GM12878 (cell line): ENCODE results near the gene GPR21. TPM values are rescaled to one million over a fixed set of nuclear protein-coding genes. Genes with fewer than 3 reads are reported as not detected.

Source experiments
- ATAC-seq: fragments of 200-7000 bp; cut with Tn5 transposase; 3 replicates; pipeline ENCODE4 v1.9.1; 2020; ENCODE audit warnings: mild to moderate bottlenecking, moderate library complexity
- BruUV-seq: library from RNA; stranded (reverse); fragments of 400-500 nt; replicated peaks from 2 replicates; lab custom pipeline; 2021; lab: Mats Ljungman, UMichigan
- CTCF ChIA-PET: fragments of 300-600 bp; sonication (Branson Sonifier 250); formaldehyde crosslinking; extraction: SDS; loops from one replicate; lab custom pipeline; 2021; ENCODE audit warnings: inconsistent platforms; lab: Yijun Ruan, JAX
- POLR2A ChIA-PET: fragments of 350-600 bp; formaldehyde crosslinking; extraction: SDS; loops from one replicate; lab custom pipeline; 2021; ENCODE audit warnings: inconsistent platforms; lab: Charles Lee
- RAD21 ChIA-PET: fragments of 300-600 bp; sonication (Branson Sonifier 250); formaldehyde crosslinking; loops from one replicate; lab custom pipeline; 2023; ENCODE audit warnings: antibody characterized with exemption; ENCODE audit not compliant: unreplicated experiment; lab: Charles Lee
- SMC1A ChIA-PET: fragments of 300-600 bp; sonication (Branson Sonifier 250); formaldehyde crosslinking; loops from one replicate; lab custom pipeline; 2023; ENCODE audit not compliant: unreplicated experiment, uncharacterized antibody; lab: Charles Lee
- DNase-seq: peaks from one replicate; pipeline ENCODE4 v3.0.0-alpha.2; 2011; ENCODE audit warnings: low read depth, low spot score
- FAIRE-seq: peaks from 3 replicates; lab custom pipeline; 2011; peaks lifted over from hg19 to GRCh38; lab: Jason Lieb, UNC
- H2AFZ ChIP-seq: 2 replicates; pipeline ENCODE4 v1.6.0; 2011; ENCODE audit warnings: low read depth, low read length, control low read depth; ENCODE audit not compliant: control insufficient read depth
- H3K27ac ChIP-seq: 2 replicates; pipeline ENCODE4 v1.5.1; 2011; ENCODE audit warnings: control low read depth; ENCODE audit not compliant: control insufficient read depth, insufficient read depth
- H3K27me3 ChIP-seq, 2 experiments: replicated peaks in 1 of 2; 2 replicates each; pipeline versions ENCODE4 v1.6.0 to v1.6.1; 2011; ENCODE audit warnings: low read length in 1 of 2; ENCODE audit not compliant: control insufficient read depth in 2 of 2, insufficient read depth in 2 of 2
- H3K36me3 ChIP-seq, 2 experiments: 2 replicates each; pipeline ENCODE4 v1.5.1; 2011; ENCODE audit warnings: low read length in 1 of 2; ENCODE audit not compliant: control insufficient read depth in 2 of 2, insufficient read depth in 2 of 2
- H3K4me1 ChIP-seq: 2 replicates; pipeline ENCODE4 v1.6.1; 2011; ENCODE audit warnings: mild to moderate bottlenecking, low read length, moderate library complexity, mixed read lengths; ENCODE audit not compliant: control insufficient read depth, insufficient read depth
- H3K4me2 ChIP-seq: 2 replicates; pipeline ENCODE4 v1.6.0; 2011; ENCODE audit warnings: control low read depth; ENCODE audit not compliant: control insufficient read depth, insufficient read depth
- H3K4me3 ChIP-seq: fragments of 200-600 bp; sonication (generic); 2 replicates; pipeline ENCODE4 v1.5.1; 2016
- H3K79me2 ChIP-seq: 2 replicates; pipeline ENCODE4 v1.6.0; 2011; ENCODE audit warnings: low read length; ENCODE audit not compliant: control insufficient read depth, insufficient read depth
- H3K9ac ChIP-seq: 2 replicates; pipeline ENCODE4 v1.8.0; 2011; ENCODE audit warnings: low read length, control low read depth, mixed read lengths; ENCODE audit not compliant: control insufficient read depth, insufficient read depth
- H3K9me3 ChIP-seq: replicated peaks from 3 replicates; pipeline ENCODE4 v1.5.1; 2011; ENCODE audit warnings: mild to moderate bottlenecking, low read length; ENCODE audit not compliant: control insufficient read depth, insufficient read depth
- H4K20me1 ChIP-seq: 2 replicates; pipeline ENCODE4 v1.6.0; 2011; ENCODE audit not compliant: control insufficient read depth, insufficient read depth
- CREM ChIP-seq: IDR thresholded peaks from 2 replicates; pipeline ENCODE4 v1.6.1; 2014; ENCODE audit warnings: antibody characterized with exemption, low read depth
- CUX1 ChIP-seq: IDR thresholded peaks from 2 replicates; pipeline ENCODE4 v1.6.1; 2012; ENCODE audit warnings: improper control_type of control experiment, low read depth, low read length; ENCODE audit not compliant: insufficient replicate concordance
- EGR1 ChIP-seq, 2 experiments: IDR thresholded peaks; 1 replicate in 1 of 2; 2 replicates in 1 of 2; pipeline ENCODE4 v1.6.1; 2011 to 2012; ENCODE audit warnings: low read depth in 2 of 2, low read length in 2 of 2, borderline replicate concordance in 1 of 2, mild to moderate bottlenecking in 1 of 2, moderate library complexity in 1 of 2
- MEF2B ChIP-seq: fragments of 450-650 bp; IDR thresholded peaks from 2 replicates; pipeline ENCODE4 v1.6.1; 2018; ENCODE audit warnings: mild to moderate bottlenecking, moderate library complexity; ENCODE audit not compliant: partially characterized antibody, poor library complexity, severe bottlenecking
- NFYB ChIP-seq: IDR thresholded peaks from 2 replicates; pipeline ENCODE4 v1.6.1; 2011; ENCODE audit warnings: low read depth, mild to moderate bottlenecking, low read length, improper control_type of control experiment, moderate library complexity; ENCODE audit not compliant: insufficient read depth
- RB1 ChIP-seq: fragments of 450-650 bp; formaldehyde crosslinking; IDR thresholded peaks from 2 replicates; pipeline ENCODE4 v1.6.1; 2017; ENCODE audit warnings: mild to moderate bottlenecking, borderline replicate concordance
- SIX5 ChIP-seq: IDR thresholded peaks from 2 replicates; pipeline ENCODE4 v1.6.1; 2011; ENCODE audit warnings: mild to moderate bottlenecking, low read depth, low read length, moderate library complexity; ENCODE audit not compliant: severe bottlenecking
- STAT3 ChIP-seq: IDR thresholded peaks from 2 replicates; pipeline ENCODE4 v1.6.1; 2011; ENCODE audit warnings: low read depth, low read length, improper control_type of control experiment
- WRNIP1 ChIP-seq: IDR thresholded peaks from 2 replicates; pipeline ENCODE4 v1.6.1; 2011; ENCODE audit warnings: low read depth, low read length, improper control_type of control experiment, borderline replicate concordance
- ZNF384 ChIP-seq: IDR thresholded peaks from 2 replicates; pipeline ENCODE4 v1.6.1; 2012; ENCODE audit warnings: low read depth, mild to moderate bottlenecking, low read length, improper control_type of control experiment, borderline replicate concordance
- WGBS: methylation state at CpG from one replicate; pipeline ENCODE4 v1.1.6; 2016; ENCODE audit warnings: low lambda C conversion rate; ENCODE audit not compliant: insufficient replicate concordance, insufficient coverage; ENCODE audit errors: missing lambda C conversion rate; 5-methylcytosine and 5-hydroxymethylcytosine counted together
- in situ Hi-C: fragments of 300-500 bp; cut with MboI; formaldehyde crosslinking; loops from 9 replicates; pipeline ENCODE4 v1.14.3; 2018; ENCODE audit warnings: mixed read lengths
- intact Hi-C: fragments of 100-400 bp; cut with micrococcal nuclease; formaldehyde crosslinking; loops from one replicate; pipeline ENCODE4 v1.14.2; 2022; ENCODE audit not compliant: unreplicated experiment
- polyA plus RNA-seq, 11 experiments: library from polyadenylated mRNA; depleted of rRNA in 4 of 11; unstranded in 6 of 11; stranded (reverse) in 5 of 11; fragments of >200 nt; fragmentation: Nextera tagmentation in 4 of 11; fragmentation: Illumina TruSeq in 1 of 11; extraction: Ambion mirVana in 4 of 11; extraction: Trizol in 1 of 11; gene quantifications; 1 replicate in 1 of 11; 2 replicates in 10 of 11; pipeline versions ENCODE4 v1.2.1 to v1.2.3, GENCODE V29; 2011 to 2016; ENCODE audit warnings: inconsistent platforms in 2 of 11, missing spikeins in 2 of 11, low read depth in 1 of 11
- total RNA-seq, 4 experiments: library from RNA; depleted of rRNA in 3 of 4; stranded (reverse); fragments of >200 nt in 3 of 4; fragmentation: Illumina TruSeq in 1 of 4; extraction: Trizol in 1 of 4; gene quantifications; 2 replicates each; pipeline versions ENCODE4 v1.2.1 to v1.2.3, GENCODE V29; 2013 to 2021
- TF ChIP-seq, protein P1 (sequence below): IDR thresholded peaks from 2 replicates; pipeline ENCODE4 v1.6.1; 2012; ENCODE audit warnings: mild to moderate bottlenecking, low read depth, low read length
- TF ChIP-seq, protein P2 (sequence below): fragments of 450-650 bp; IDR thresholded peaks from 2 replicates; pipeline ENCODE4 v1.6.1; 2014; ENCODE audit warnings: mild to moderate bottlenecking

Gene GPR21
- total and polyA plus RNA-seq, 10 of the 15 experiments (the other 5 are each of a cell fraction or from before 2014, with no cell fraction given): 0.09 to 1.9 (median 0.57) TPM; not detected in 4

GRCh38 chr9:123073991-123074422 lies 40.5 kb downstream of the GPR21 start:
- Histone ChIP-seq H3K79me2 (no peaks in the 10 kb centered on the region), H3K36me3 (peaks cover 0 to 17% of the 10 kb centered on the region in 2 experiments; a peak in 3 of 4 replicates), H4K20me1 (no peaks in the 10 kb centered on the region), H3K27me3 (no peaks in the 10 kb centered on the region), H3K4me3 (no peak overlapping the region), H3K9me3 (no peaks in the 10 kb centered on the region), H3K4me1 (peaks cover 5% of the 10 kb centered on the region; the same call in 1 of the 2 replicates), H3K9ac (no peak overlapping the region), H3K27ac (no peak overlapping the region), H3K4me2 (no peak overlapping the region), H2AFZ (no peak overlapping the region)
- ChIA-PET CTCF (interaction anchor here (1.1 to 5.4 kb wide), 3 partner anchors 164 to 275 kb away, joined by 3 to 38 read pairs (median 3); no protein-coding TSS in a partner anchor), RAD21 (interaction anchor here (1.0 to 4.0 kb wide), 2 partner anchors 269 to 275 kb away, joined by 3 to 13 read pairs; no protein-coding TSS in a partner anchor), POLR2A (interaction anchor here (0.6 kb wide), 1 partner anchor 19 kb away, joined by 3 read pairs; no protein-coding TSS in a partner anchor), SMC1A (interaction anchor here (1.0 to 3.9 kb wide), 4 partner anchors 18 to 275 kb away, joined by 3 to 22 read pairs (median 4); no protein-coding TSS in a partner anchor)
- no peak for ATAC-seq
- FAIRE-seq: no peak
- in situ Hi-C loops: no loop called here
- no peak for DNase-seq
- intact Hi-C loops: no loop called here
- no TSS peak for BruUV-seq
- WGBS: 89% methylated on average over 1 of the region's 1 CpG
- TF ChIP-seq EGR1 (IDR thresholded peaks at IDR 0.05; ENCODE audit: borderline replicate concordance in 1 of 2, low read depth in 2 of 2, low read length in 2 of 2): no peak
- TF ChIP-seq WRNIP1: no peak
- TF ChIP-seq MEF2B: no peak
- no peak for TF ChIP-seq ZNF384
- TF ChIP-seq NFYB: no peak
- no peak for TF ChIP-seq CREM
- TF ChIP-seq STAT3: no peak
- TF ChIP-seq, protein P1, sequence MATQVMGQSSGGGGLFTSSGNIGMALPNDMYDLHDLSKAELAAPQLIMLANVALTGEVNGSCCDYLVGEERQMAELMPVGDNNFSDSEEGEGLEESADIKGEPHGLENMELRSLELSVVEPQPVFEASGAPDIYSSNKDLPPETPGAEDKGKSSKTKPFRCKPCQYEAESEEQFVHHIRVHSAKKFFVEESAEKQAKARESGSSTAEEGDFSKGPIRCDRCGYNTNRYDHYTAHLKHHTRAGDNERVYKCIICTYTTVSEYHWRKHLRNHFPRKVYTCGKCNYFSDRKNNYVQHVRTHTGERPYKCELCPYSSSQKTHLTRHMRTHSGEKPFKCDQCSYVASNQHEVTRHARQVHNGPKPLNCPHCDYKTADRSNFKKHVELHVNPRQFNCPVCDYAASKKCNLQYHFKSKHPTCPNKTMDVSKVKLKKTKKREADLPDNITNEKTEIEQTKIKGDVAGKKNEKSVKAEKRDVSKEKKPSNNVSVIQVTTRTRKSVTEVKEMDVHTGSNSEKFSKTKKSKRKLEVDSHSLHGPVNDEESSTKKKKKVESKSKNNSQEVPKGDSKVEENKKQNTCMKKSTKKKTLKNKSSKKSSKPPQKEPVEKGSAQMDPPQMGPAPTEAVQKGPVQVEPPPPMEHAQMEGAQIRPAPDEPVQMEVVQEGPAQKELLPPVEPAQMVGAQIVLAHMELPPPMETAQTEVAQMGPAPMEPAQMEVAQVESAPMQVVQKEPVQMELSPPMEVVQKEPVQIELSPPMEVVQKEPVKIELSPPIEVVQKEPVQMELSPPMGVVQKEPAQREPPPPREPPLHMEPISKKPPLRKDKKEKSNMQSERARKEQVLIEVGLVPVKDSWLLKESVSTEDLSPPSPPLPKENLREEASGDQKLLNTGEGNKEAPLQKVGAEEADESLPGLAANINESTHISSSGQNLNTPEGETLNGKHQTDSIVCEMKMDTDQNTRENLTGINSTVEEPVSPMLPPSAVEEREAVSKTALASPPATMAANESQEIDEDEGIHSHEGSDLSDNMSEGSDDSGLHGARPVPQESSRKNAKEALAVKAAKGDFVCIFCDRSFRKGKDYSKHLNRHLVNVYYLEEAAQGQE: no peak
- no peak for TF ChIP-seq RB1
- TF ChIP-seq, protein P2, sequence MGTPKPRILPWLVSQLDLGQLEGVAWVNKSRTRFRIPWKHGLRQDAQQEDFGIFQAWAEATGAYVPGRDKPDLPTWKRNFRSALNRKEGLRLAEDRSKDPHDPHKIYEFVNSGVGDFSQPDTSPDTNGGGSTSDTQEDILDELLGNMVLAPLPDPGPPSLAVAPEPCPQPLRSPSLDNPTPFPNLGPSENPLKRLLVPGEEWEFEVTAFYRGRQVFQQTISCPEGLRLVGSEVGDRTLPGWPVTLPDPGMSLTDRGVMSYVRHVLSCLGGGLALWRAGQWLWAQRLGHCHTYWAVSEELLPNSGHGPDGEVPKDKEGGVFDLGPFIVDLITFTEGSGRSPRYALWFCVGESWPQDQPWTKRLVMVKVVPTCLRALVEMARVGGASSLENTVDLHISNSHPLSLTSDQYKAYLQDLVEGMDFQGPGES: no peak
- no peak for TF ChIP-seq CUX1
- no peak for TF ChIP-seq SIX5
